Measurements from ENCODE around the gene FAM193B. TPM values are rescaled to one million over a fixed set of nuclear protein-coding genes. Genes with fewer than 3 reads are reported as not detected.

The FAM193B gene
- polyA plus RNA-seq, 3 donors, result 1.6 to 216 (median 1.9) TPM

DNA sequence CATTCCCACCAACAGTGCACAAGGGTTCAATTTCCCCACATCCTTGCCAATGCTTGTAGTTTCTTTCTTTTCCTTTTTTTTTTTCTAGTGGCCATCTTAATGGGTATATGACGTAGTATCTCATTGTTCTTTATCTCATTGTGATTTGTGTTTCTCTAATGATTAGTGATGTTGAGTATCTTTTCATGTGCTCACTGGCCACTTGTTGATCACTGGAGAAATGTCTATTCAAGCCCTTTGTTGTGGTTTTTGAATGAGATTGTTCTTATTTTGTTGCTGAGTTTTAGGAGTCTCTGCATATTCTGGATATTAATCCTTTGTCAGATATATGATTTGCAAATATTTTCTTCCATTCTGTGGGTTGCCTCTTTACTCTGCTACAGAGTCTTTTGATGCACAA is 36.0 kb upstream of the FAM193B start:
- peaks cover 24% of the 10 kb centered on the region for H3K4me1 Mint-ChIP-seq
- H3K27me3 Mint-ChIP-seq (ENCODE audit: low read depth in 3 of 3), result peaks cover 11 to 25% (median 13%) of the 10 kb centered on the region in 3 donors
- peaks cover 24% of the 10 kb centered on the region for H3K79me2 ChIP-seq (ENCODE audit: insufficient read depth, low read length)
- peaks cover 28% of the 10 kb centered on the region for H4K20me1 ChIP-seq (ENCODE audit: insufficient read depth, low read length)
- peak overlapping the region in 1 of 7 donors; percentile 4 for H3K27ac Mint-ChIP-seq
- peaks cover 21 to 23% of the 10 kb centered on the region in 2 donors for H3K36me3 ChIP-seq (replicated peaks in 1 of 2; ENCODE audit: control insufficient read depth in 1 of 2, insufficient read depth in 2 of 2, low read length in 2 of 2)
- H3K4me3 ChIP-seq (replicated peaks in 1 of 3; ENCODE audit: low read depth in 2 of 3, low read length in 3 of 3), result no peak overlapping the region
- H3K4me1 ChIP-seq (ENCODE audit: control insufficient read depth in 1 of 2, insufficient read depth in 2 of 2, low read length in 2 of 2), result peaks cover 20 to 30% of the 10 kb centered on the region in 2 donors
- no peaks in the 10 kb centered on the region for H3K9me3 Mint-ChIP-seq
- H3K4me2 ChIP-seq (replicated peaks; ENCODE audit: extremely low read depth, low read length, poor library complexity, severe bottlenecking), result no peak overlapping the region
- H3K4me3 Mint-ChIP-seq, result peak overlapping the region in 1 of 2 donors; percentile 59
- TF ChIP-seq, protein P1, sequence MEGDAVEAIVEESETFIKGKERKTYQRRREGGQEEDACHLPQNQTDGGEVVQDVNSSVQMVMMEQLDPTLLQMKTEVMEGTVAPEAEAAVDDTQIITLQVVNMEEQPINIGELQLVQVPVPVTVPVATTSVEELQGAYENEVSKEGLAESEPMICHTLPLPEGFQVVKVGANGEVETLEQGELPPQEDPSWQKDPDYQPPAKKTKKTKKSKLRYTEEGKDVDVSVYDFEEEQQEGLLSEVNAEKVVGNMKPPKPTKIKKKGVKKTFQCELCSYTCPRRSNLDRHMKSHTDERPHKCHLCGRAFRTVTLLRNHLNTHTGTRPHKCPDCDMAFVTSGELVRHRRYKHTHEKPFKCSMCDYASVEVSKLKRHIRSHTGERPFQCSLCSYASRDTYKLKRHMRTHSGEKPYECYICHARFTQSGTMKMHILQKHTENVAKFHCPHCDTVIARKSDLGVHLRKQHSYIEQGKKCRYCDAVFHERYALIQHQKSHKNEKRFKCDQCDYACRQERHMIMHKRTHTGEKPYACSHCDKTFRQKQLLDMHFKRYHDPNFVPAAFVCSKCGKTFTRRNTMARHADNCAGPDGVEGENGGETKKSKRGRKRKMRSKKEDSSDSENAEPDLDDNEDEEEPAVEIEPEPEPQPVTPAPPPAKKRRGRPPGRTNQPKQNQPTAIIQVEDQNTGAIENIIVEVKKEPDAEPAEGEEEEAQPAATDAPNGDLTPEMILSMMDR (IDR thresholded peaks at IDR 0.05), result no peak
- DNase-seq, result no peak
- no peak overlapping the region for H3K27ac ChIP-seq (ENCODE audit: low read depth in 1 of 2, low read length in 2 of 2)
- H3K9ac ChIP-seq (ENCODE audit: insufficient read depth, low read length, poor library complexity, severe bottlenecking), result no peak overlapping the region
- no peak overlapping the region for H2AFZ ChIP-seq (ENCODE audit: insufficient read depth, low read depth, low read length, poor library complexity, severe bottlenecking)
- intact Hi-C loops (cut with micrococcal nuclease), result loop anchor here (10.0 kb wide), 2 partner anchors 276 to 286 kb away; partner anchors contain the start of genes MXD3 (in 1 of the 2), PRELID1 (in 1 of the 2) and RAB24 (in 1 of the 2)
- peaks cover 20 to 23% of the 10 kb centered on the region in 2 donors for H3K36me3 Mint-ChIP-seq
- no peaks in the 10 kb centered on the region for H3K9me3 ChIP-seq (replicated peaks in 1 of 2; ENCODE audit: control insufficient read depth in 1 of 2, insufficient read depth in 1 of 2, low read length in 2 of 2)
- peaks cover 3 to 9% of the 10 kb centered on the region in 2 donors for H3K27me3 ChIP-seq (ENCODE audit: control insufficient read depth in 2 of 2, insufficient read depth in 2 of 2, low read length in 2 of 2)
- no CpG with 5 or more reads among the region's 1 CpG for WGBS (ENCODE audit: insufficient coverage)

DNA sequence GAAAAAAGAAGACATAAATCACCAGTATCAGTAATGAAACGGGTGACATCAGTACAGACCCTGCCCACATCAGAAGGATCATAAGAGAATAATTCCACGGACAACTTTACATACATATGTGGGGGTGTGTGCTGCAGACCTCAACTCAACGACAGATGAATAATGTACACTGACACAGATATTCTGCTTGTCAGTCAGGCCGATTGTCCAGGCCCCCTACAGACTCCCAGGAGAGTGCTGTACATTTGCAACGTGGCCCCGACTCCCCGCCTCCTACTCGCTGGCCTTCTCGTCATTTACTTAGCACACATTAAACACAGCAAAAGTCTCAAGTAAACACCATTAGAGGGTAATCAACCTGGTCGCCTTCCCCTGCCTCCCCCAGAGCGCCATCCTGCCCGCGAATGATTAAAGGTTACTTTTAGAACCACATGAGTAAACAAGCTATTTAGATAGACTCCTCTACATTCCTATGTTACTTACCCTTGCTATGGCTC is 34.1 kb upstream of the FAM193B start:
- no peak for DNase-seq
- peaks cover 15% of the 10 kb centered on the region for H3K79me2 ChIP-seq (ENCODE audit: insufficient read depth, low read length)
- Mint-ChIP-seq H3K9me3 (no peaks in the 10 kb centered on the region), H3K27ac (peak overlapping the region in 1 of 7 donors; percentile 8), H3K4me3 (peak overlapping the region in 1 of 2 donors; percentile 5), H3K4me1 (peaks cover 18% of the 10 kb centered on the region), H3K27me3 (ENCODE audit: low read depth in 3 of 3) (peaks cover 13 to 31% (median 21%) of the 10 kb centered on the region in 3 donors), H3K36me3 (peaks cover under 1 to 4% of the 10 kb centered on the region in 2 donors)
- peaks cover 2 to 4% of the 10 kb centered on the region in 2 donors for H3K36me3 ChIP-seq (replicated peaks in 1 of 2; ENCODE audit: control insufficient read depth in 1 of 2, insufficient read depth in 2 of 2, low read length in 2 of 2)
- H2AFZ ChIP-seq (ENCODE audit: insufficient read depth, low read depth, low read length, poor library complexity, severe bottlenecking), result no peak overlapping the region
- H3K4me3 ChIP-seq (replicated peaks in 1 of 3; ENCODE audit: low read depth in 2 of 3, low read length in 3 of 3), result no peak overlapping the region
- H3K27me3 ChIP-seq (ENCODE audit: control insufficient read depth in 2 of 2, insufficient read depth in 2 of 2, low read length in 2 of 2), result peaks cover 6 to 9% of the 10 kb centered on the region in 2 donors
- H4K20me1 ChIP-seq (ENCODE audit: insufficient read depth, low read length), result peaks cover 9% of the 10 kb centered on the region
- H3K27ac ChIP-seq (ENCODE audit: low read depth in 1 of 2, low read length in 2 of 2), result no peak overlapping the region
- WGBS (ENCODE audit: insufficient coverage), result 76% methylated on average over 8 of the region's 13 CpGs
- H3K4me1 ChIP-seq (ENCODE audit: control insufficient read depth in 1 of 2, insufficient read depth in 2 of 2, low read length in 2 of 2), result peaks cover 19 to 21% of the 10 kb centered on the region in 2 donors
- no peaks in the 10 kb centered on the region for H3K9me3 ChIP-seq (replicated peaks in 1 of 2; ENCODE audit: control insufficient read depth in 1 of 2, insufficient read depth in 1 of 2, low read length in 2 of 2)
- no peak overlapping the region for H3K4me2 ChIP-seq (replicated peaks; ENCODE audit: extremely low read depth, low read length, poor library complexity, severe bottlenecking)
- TF ChIP-seq, protein P1 (IDR thresholded peaks at IDR 0.05), result no peak
- intact Hi-C loops (cut with micrococcal nuclease), result no loop called here
- H3K9ac ChIP-seq (ENCODE audit: insufficient read depth, low read length, poor library complexity, severe bottlenecking), result no peak overlapping the region

All from CD14-positive monocyte (primary cell).